Renal cortex interstitium (tissue), 11 donors: ENCODE results near the gene TNFAIP8. TPM values are rescaled to one million over a fixed set of nuclear protein-coding genes. Genes with fewer than 3 reads are reported as not detected.

ENCODE experiments used
- DNase-seq, 11 donors: peaks; one replicate each; pipeline ENCODE4 v3.0.0-alpha.2; 2013; ENCODE audit warnings: low read depth in 9 of 11, low spot score in 4 of 11; ENCODE audit errors: extremely low read depth in 1 of 11
- polyA plus RNA-seq, 3 donors: library from polyadenylated mRNA; unstranded; fragments of 120-200 nt; gene quantifications; one replicate each; pipeline ENCODE4 v1.2.1, GENCODE V29; 2013; ENCODE audit not compliant: insufficient read length in 3 of 3

The TNFAIP8 gene
- polyA plus RNA-seq, 3 donors, result 26.0 to 29.5 (median 26.0) TPM

- no peak for DNase-seq
These were observed 3.2 kb downstream of the TNFAIP8 start for GRCh38 chr5:119358901-119359603.

- no peak for DNase-seq
These were observed 4.1 kb downstream of the TNFAIP8 start for GRCh38 chr5:119359737-119360413.

GRCh38 chr5:119360905-119361593 lies 5.2 kb downstream of the TNFAIP8 start:
- no peak for DNase-seq

- no peak for DNase-seq
These were observed 5.8 kb downstream of the TNFAIP8 start for GRCh38 chr5:119361594-119362125.

- no peak for DNase-seq
These were observed 6.9 kb downstream of the TNFAIP8 start for GRCh38 chr5:119362714-119363113.

- DNase-seq, result no peak
These were observed 7.5 kb downstream of the TNFAIP8 start for GRCh38 chr5:119363271-119363670.

- DNase-seq, result no peak
These were observed 8.1 kb downstream of the TNFAIP8 start for GRCh38 chr5:119363936-119364335.

GRCh38 chr5:119365847-119366539 lies 10.2 kb downstream of the TNFAIP8 start:
- no peak for DNase-seq

- no peak for DNase-seq
These were observed 10.7 kb downstream of the TNFAIP8 start for GRCh38 chr5:119366540-119366881.

- no peak for DNase-seq
These were observed 11.9 kb downstream of the TNFAIP8 start for GRCh38 chr5:119367502-119368237.

GRCh38 chr5:119368238-119368630 lies 12.4 kb downstream of the TNFAIP8 start:
- DNase-seq, result no peak

- DNase-seq, result no peak
These were observed 14.7 kb downstream of the TNFAIP8 start for GRCh38 chr5:119370486-119370885.

- no peak for DNase-seq
These were observed 15.3 kb downstream of the TNFAIP8 start for GRCh38 chr5:119371146-119371545.

- DNase-seq, result no peak
These were observed 17.6 kb downstream of the TNFAIP8 start for GRCh38 chr5:119373449-119373858.

GRCh38 chr5:119374901-119375300 lies 19.1 kb downstream of the TNFAIP8 start:
- DNase-seq, result no peak

GRCh38 chr5:119377066-119377465 lies 21.2 kb downstream of the TNFAIP8 start:
- no peak for DNase-seq

GRCh38 chr5:119378075-119378700 lies 22.4 kb downstream of the TNFAIP8 start:
- no peak for DNase-seq

- DNase-seq, result no peak
These were observed 23.3 kb downstream of the TNFAIP8 start for GRCh38 chr5:119379096-119379495.
